CD14-positive monocyte (primary cell): ENCODE results near the gene UGT2A2. TPM values are rescaled to one million over a fixed set of nuclear protein-coding genes. Genes with fewer than 3 reads are reported as not detected.

Experiments
- DNase-seq, 3 donors: peaks; one replicate each; pipeline ENCODE4 v3.0.0-alpha.2; 2011 to 2022
- H2AFZ ChIP-seq: 2 replicates; pipeline ENCODE4 v1.6.0; 2012; ENCODE audit warnings: mild to moderate bottlenecking, low read depth, low read length, inconsistent platforms; ENCODE audit not compliant: insufficient read depth, poor library complexity, severe bottlenecking
- H3K27ac ChIP-seq, 2 donors: 1 replicate in 1 of 2; 2 replicates in 1 of 2; pipeline ENCODE4 v1.5.1; 2012 to 2013; ENCODE audit warnings: low read length in 2 of 2, control low read depth in 1 of 2, inconsistent platforms in 1 of 2, low read depth in 1 of 2, mild to moderate bottlenecking in 1 of 2
- H3K27me3 ChIP-seq, 2 donors: one replicate each; pipeline versions ENCODE4 v1.6.0 to v1.6.1; 2011 to 2013; ENCODE audit warnings: low read length in 2 of 2; ENCODE audit not compliant: control insufficient read depth in 2 of 2, insufficient read depth in 2 of 2
- H3K36me3 ChIP-seq, 2 donors: replicated peaks in 1 of 2; 1 replicate in 1 of 2; 2 replicates in 1 of 2; pipeline versions ENCODE4 v1.5.1 to v1.6.1; 2012 to 2013; ENCODE audit warnings: low read length in 2 of 2, control low read depth in 1 of 2, inconsistent platforms in 1 of 2, mild to moderate bottlenecking in 1 of 2; ENCODE audit not compliant: insufficient read depth in 2 of 2, control insufficient read depth in 1 of 2
- H3K4me1 ChIP-seq, 2 donors: 1 replicate in 1 of 2; 2 replicates in 1 of 2; pipeline versions ENCODE4 v1.5.1 to v1.6.1; 2012 to 2013; ENCODE audit warnings: low read length in 2 of 2, control low read depth in 1 of 2, inconsistent platforms in 1 of 2, mild to moderate bottlenecking in 1 of 2, moderate library complexity in 1 of 2; ENCODE audit not compliant: insufficient read depth in 2 of 2, control insufficient read depth in 1 of 2
- H3K4me2 ChIP-seq: replicated peaks from 2 replicates; pipeline ENCODE3; 2012; ENCODE audit warnings: low read length, moderate library complexity, mild to moderate bottlenecking; ENCODE audit not compliant: poor library complexity, severe bottlenecking; ENCODE audit errors: extremely low read depth
- H3K4me3 ChIP-seq, 3 experiments: fragments of 200-600 bp in 1 of 3; sonication (generic) in 1 of 3; replicated peaks in 1 of 3; 1 replicate in 2 of 3; 2 replicates in 1 of 3; pipeline ENCODE4 v1.5.1; 2011 to 2013; ENCODE audit warnings: low read length in 3 of 3, mild to moderate bottlenecking in 3 of 3, control low read depth in 2 of 3, low read depth in 2 of 3, inconsistent platforms in 1 of 3, moderate library complexity in 1 of 3
- H3K79me2 ChIP-seq: 2 replicates; pipeline ENCODE4 v1.6.0; 2012; ENCODE audit warnings: mild to moderate bottlenecking, control low read depth, inconsistent platforms, low read length, moderate library complexity; ENCODE audit not compliant: insufficient read depth
- H3K9ac ChIP-seq: 2 replicates; pipeline ENCODE4 v1.6.0; 2017; ENCODE audit warnings: low read length, mild to moderate bottlenecking; ENCODE audit not compliant: insufficient read depth, poor library complexity, severe bottlenecking
- H3K9me3 ChIP-seq, 2 donors: replicated peaks in 1 of 2; 1 replicate in 1 of 2; 2 replicates in 1 of 2; pipeline versions ENCODE4 v1.5.1 to v1.6.1; 2012 to 2013; ENCODE audit warnings: low read length in 2 of 2, control low read depth in 1 of 2; ENCODE audit not compliant: control insufficient read depth in 1 of 2, insufficient read depth in 1 of 2
- H4K20me1 ChIP-seq: 2 replicates; pipeline ENCODE4 v1.6.0; 2012; ENCODE audit warnings: mild to moderate bottlenecking, low read length, control low read depth, moderate library complexity; ENCODE audit not compliant: insufficient read depth
- H3K27ac Mint-ChIP-seq, 7 donors: one replicate each; pipeline ENCODE4 v1.8.0; 2020; ENCODE audit warnings: mild to moderate bottlenecking in 7 of 7, mixed read lengths in 7 of 7, moderate library complexity in 6 of 7, inconsistent platforms in 2 of 7
- H3K27me3 Mint-ChIP-seq, 3 donors: one replicate each; pipeline ENCODE4 v1.8.0; 2021 to 2022; ENCODE audit warnings: low read depth in 3 of 3, mild to moderate bottlenecking in 3 of 3, mixed read lengths in 3 of 3, moderate library complexity in 3 of 3, inconsistent platforms in 1 of 3
- H3K36me3 Mint-ChIP-seq, 2 donors: one replicate each; pipeline ENCODE4 v1.8.0; 2020; ENCODE audit warnings: mixed read lengths in 2 of 2, inconsistent platforms in 1 of 2, mild to moderate bottlenecking in 1 of 2
- H3K4me1 Mint-ChIP-seq: one replicate; pipeline ENCODE4 v1.8.0; 2020; ENCODE audit warnings: mild to moderate bottlenecking, mixed read lengths
- H3K4me3 Mint-ChIP-seq, 2 donors: one replicate each; pipeline ENCODE4 v1.8.0; 2020; ENCODE audit warnings: mild to moderate bottlenecking in 2 of 2, mixed read lengths in 2 of 2, moderate library complexity in 1 of 2
- H3K9me3 Mint-ChIP-seq, 7 donors: one replicate each; pipeline ENCODE4 v1.8.0; 2020 to 2022; ENCODE audit warnings: mixed read lengths in 7 of 7, mild to moderate bottlenecking in 6 of 7, moderate library complexity in 6 of 7, inconsistent platforms in 2 of 7
- WGBS: methylation state at CpG from one replicate; pipeline ENCODE4 v1.1.5; 2013; ENCODE audit warnings: missing lambda C conversion rate; ENCODE audit not compliant: insufficient coverage; 5-methylcytosine and 5-hydroxymethylcytosine counted together
- intact Hi-C, 2 donors: fragments of 100-400 bp; cut with micrococcal nuclease; formaldehyde crosslinking; loops; one replicate each; pipeline versions ENCODE4 v1.15.0 to v1.15.1; 2023
- polyA plus RNA-seq, 3 donors: library from polyadenylated mRNA; depleted of rRNA in 1 of 3; unstranded in 2 of 3; stranded (reverse) in 1 of 3; fragments of 300-500 nt in 2 of 3; fragments of >200 nt in 1 of 3; fragmentation: Illumina TruSeq in 2 of 3; gene quantifications; 1 replicate in 2 of 3; 2 replicates in 1 of 3; pipeline ENCODE4 v1.2.3, GENCODE V29; 2012 to 2021
- TF ChIP-seq, protein P1 (sequence below): fragments of 200-600 bp; IDR thresholded peaks from one replicate; pipeline ENCODE4 v1.8.0; 2022; ENCODE audit warnings: antibody characterized with exemption, mild to moderate bottlenecking

The UGT2A2 gene
- polyA plus RNA-seq, 3 donors, result not detected

DNA sequence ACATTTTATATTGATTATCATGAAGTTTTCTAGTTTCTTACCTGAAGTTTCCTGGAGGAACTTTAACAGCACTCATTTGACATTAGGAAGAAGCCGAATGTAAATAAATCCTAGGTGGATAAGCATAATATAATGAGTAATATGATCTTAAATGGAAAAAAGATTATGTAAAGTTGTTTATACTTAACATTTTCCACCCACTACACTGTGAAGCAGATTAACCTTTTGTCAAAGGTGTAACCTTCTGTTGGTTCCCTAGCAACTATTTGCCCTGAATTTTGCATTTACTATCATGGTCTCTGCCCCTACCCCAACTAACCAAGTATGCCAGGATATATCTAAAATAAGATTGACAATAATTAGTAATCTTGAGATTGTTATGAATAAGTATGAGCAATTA lies 13.7 kb upstream of the UGT2A2 start, which contains the start of gene UGT2A1:
Gene UGT2A1, minus strand, starts transcription at position 101 of the 400 bp plus-strand sequence. CDS start 5,603 bp downstream, outside the sequence.
- Mint-ChIP-seq H3K36me3 (no peaks in the 10 kb centered on the region), H3K27ac (no peak within 1 kb of the TSS), H3K4me3 (no peak within 1 kb of the TSS), H3K4me1 (no peaks in the 10 kb centered on the region), H3K9me3 (peaks cover 0 to 4% (median 0%) of the 10 kb centered on the region in 7 donors), H3K27me3 (peaks cover 0 to 2% (median 0%) of the 10 kb centered on the region in 3 donors)
- Histone ChIP-seq H3K79me2 (no peaks in the 10 kb centered on the region), H3K27me3 (no peaks in the 10 kb centered on the region), H3K36me3 (no peaks in the 10 kb centered on the region), H3K9ac (no peak within 1 kb of the TSS), H3K27ac (no peak within 1 kb of the TSS), H3K4me1 (no peaks in the 10 kb centered on the region), H3K4me3 (no peak within 1 kb of the TSS), H3K9me3 (peaks cover 0 to 3% of the 10 kb centered on the region in 2 donors), H3K4me2 (no peak within 1 kb of the TSS), H2AFZ (no peak within 1 kb of the TSS), H4K20me1 (no peaks in the 10 kb centered on the region)
- intact Hi-C loops, result no loop called here
- no peak for DNase-seq
- WGBS, result no CpG with 5 or more reads among the region's 1 CpG
- TF ChIP-seq, protein P1, sequence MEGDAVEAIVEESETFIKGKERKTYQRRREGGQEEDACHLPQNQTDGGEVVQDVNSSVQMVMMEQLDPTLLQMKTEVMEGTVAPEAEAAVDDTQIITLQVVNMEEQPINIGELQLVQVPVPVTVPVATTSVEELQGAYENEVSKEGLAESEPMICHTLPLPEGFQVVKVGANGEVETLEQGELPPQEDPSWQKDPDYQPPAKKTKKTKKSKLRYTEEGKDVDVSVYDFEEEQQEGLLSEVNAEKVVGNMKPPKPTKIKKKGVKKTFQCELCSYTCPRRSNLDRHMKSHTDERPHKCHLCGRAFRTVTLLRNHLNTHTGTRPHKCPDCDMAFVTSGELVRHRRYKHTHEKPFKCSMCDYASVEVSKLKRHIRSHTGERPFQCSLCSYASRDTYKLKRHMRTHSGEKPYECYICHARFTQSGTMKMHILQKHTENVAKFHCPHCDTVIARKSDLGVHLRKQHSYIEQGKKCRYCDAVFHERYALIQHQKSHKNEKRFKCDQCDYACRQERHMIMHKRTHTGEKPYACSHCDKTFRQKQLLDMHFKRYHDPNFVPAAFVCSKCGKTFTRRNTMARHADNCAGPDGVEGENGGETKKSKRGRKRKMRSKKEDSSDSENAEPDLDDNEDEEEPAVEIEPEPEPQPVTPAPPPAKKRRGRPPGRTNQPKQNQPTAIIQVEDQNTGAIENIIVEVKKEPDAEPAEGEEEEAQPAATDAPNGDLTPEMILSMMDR, result no peak

DNA sequence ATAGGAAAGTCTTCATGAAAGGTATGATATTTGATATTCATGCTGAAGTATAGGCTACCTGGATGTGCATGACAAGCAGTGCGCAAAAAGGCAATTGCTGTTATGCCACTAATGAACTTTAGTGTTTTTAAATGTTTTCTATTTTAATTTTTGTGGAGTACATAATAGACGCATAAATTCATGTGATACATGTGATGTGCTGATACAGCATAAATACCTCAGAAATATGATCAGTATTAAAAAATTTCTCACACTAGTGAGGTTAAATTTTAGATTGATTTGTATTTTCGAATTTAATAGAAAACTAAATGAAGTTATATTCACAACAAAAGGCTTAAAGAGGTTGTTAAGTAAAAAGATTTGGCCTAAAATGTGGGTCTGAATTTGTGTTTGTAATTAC lies 11.4 kb upstream of the UGT2A2 start:
- WGBS, result 71% methylated on average over 1 of the region's 3 CpGs
- intact Hi-C loops, result no loop called here
- TF ChIP-seq, protein P1, result no peak

More for the DNA sequence above, 11.4 kb upstream of the UGT2A2 start:
- Mint-ChIP-seq H3K4me3 (no peak overlapping the region), H3K36me3 (no peaks in the 10 kb centered on the region), H3K27me3 (peaks cover 0 to 2% (median 0%) of the 10 kb centered on the region in 3 donors), H3K9me3 (no peaks in the 10 kb centered on the region), H3K4me1 (no peaks in the 10 kb centered on the region), H3K27ac (no peak overlapping the region)
- Histone ChIP-seq H3K27me3 (no peaks in the 10 kb centered on the region), H3K4me1 (no peaks in the 10 kb centered on the region), H4K20me1 (no peaks in the 10 kb centered on the region), H3K9me3 (no peaks in the 10 kb centered on the region), H2AFZ (no peak overlapping the region), H3K36me3 (no peaks in the 10 kb centered on the region), H3K4me2 (no peak overlapping the region), H3K27ac (no peak overlapping the region), H3K4me3 (no peak overlapping the region), H3K9ac (no peak overlapping the region), H3K79me2 (no peaks in the 10 kb centered on the region)
- no peak for DNase-seq
